ENCODE measurements around the gene TACC2.

- no peak for TF ChIP-seq POLR2A (IDR thresholded peaks at IDR 0.05; ENCODE audit: low read depth, low read length)
- TF ChIP-seq CTCF (IDR thresholded peaks at IDR 0.05; ENCODE audit: extremely low read depth in 1 of 2, insufficient read depth in 1 of 2, low read depth in 1 of 2, low read length in 2 of 2), result no peak
- no peak for TF ChIP-seq JUN (IDR thresholded peaks at IDR 0.05; ENCODE audit: borderline replicate concordance, insufficient read depth, insufficient read length, low read depth)
- no peak for TF ChIP-seq POLR2AphosphoS5 (IDR thresholded peaks at IDR 0.05; ENCODE audit: insufficient read depth, low read depth, low read length)
- no peak for TF ChIP-seq EZH2 (IDR thresholded peaks at IDR 0.05; ENCODE audit: borderline replicate concordance, low read depth, low read length, severe bottlenecking)
- no peak for TF ChIP-seq MYC (IDR thresholded peaks at IDR 0.05; ENCODE audit: low read depth, low read length)
Measured at GRCh38 chr10:122033224-122033926, 44.4 kb downstream of the TACC2 start.
